K562 (cell line): ENCODE results near the gene POR. TPM values are rescaled to one million over a fixed set of nuclear protein-coding genes. Genes with fewer than 3 reads are reported as not detected.

Experiments used
- ASH1L ChIP-seq: fragments of 450-650 bp; IDR thresholded peaks from 2 replicates; pipeline ENCODE4 v1.6.1; 2018; ENCODE audit warnings: borderline replicate concordance, mild to moderate bottlenecking, low read depth; ENCODE audit not compliant: partially characterized antibody
- CEBPG ChIP-seq, 3 experiments: fragments of 200-800 bp in 1 of 3; sonication (Bioruptor generic) in 1 of 3; sonication (generic) in 1 of 3; formaldehyde crosslinking in 1 of 3; IDR thresholded peaks in 2 of 3; conservative IDR thresholded peaks in 1 of 3; 2 replicates each; pipeline versions ENCODE4 v1.6.1 to v1.8.0; 2016 to 2022; ENCODE audit warnings: missing compliant biosample characterization in 2 of 3, missing genetic modification characterization in 2 of 3, mild to moderate bottlenecking in 1 of 3, missing genetic modification reagents in 1 of 3
- CREB1 ChIP-seq, 2 experiments: sonication (generic) in 1 of 2; formaldehyde crosslinking in 1 of 2; IDR thresholded peaks; 2 replicates each; pipeline versions ENCODE4 v1.6.1 to v1.8.0; 2012 to 2022; ENCODE audit warnings: inconsistent platforms in 1 of 2, mild to moderate bottlenecking in 1 of 2, missing genetic modification reagents in 1 of 2, moderate library complexity in 1 of 2
- DIDO1 ChIP-seq: fragments of 450-650 bp; IDR thresholded peaks from 2 replicates; pipeline ENCODE4 v1.6.1; 2016; ENCODE audit warnings: low read depth, missing biosample characterization, missing genetic modification characterization
- GABPA ChIP-seq: fragments of 200-800 bp; sonication (Bioruptor generic); conservative IDR thresholded peaks from 2 replicates; pipeline ENCODE4 v1.6.1; 2016; ENCODE audit warnings: low read depth, missing genetic modification characterization, missing compliant biosample characterization
- GTF2A2 ChIP-seq: IDR thresholded peaks from 2 replicates; pipeline ENCODE4 v1.6.1; 2016; ENCODE audit warnings: mild to moderate bottlenecking, missing genetic modification characterization, missing compliant biosample characterization
- GTF2E2 ChIP-seq: fragments of 200-800 bp; sonication (Bioruptor generic); IDR thresholded peaks from 2 replicates; pipeline ENCODE4 v1.6.1; 2016; ENCODE audit warnings: missing genetic modification characterization, missing compliant biosample characterization
- SMARCA4 ChIP-seq: fragments of 450-650 bp; IDR thresholded peaks from 2 replicates; pipeline ENCODE4 v1.6.1; 2016
- SMARCE1 ChIP-seq: fragments of 450-650 bp; IDR thresholded peaks from 2 replicates; pipeline ENCODE4 v1.7.1; 2016; ENCODE audit warnings: mild to moderate bottlenecking
- SMC3 ChIP-seq: conservative IDR thresholded peaks from 2 replicates; pipeline ENCODE4 v1.6.1; 2011; ENCODE audit warnings: low read depth, low read length, improper control_type of control experiment; ENCODE audit not compliant: insufficient read depth
- TOE1 ChIP-seq, 2 experiments: fragments of 450-650 bp in 1 of 2; sonication (generic) in 1 of 2; formaldehyde crosslinking in 1 of 2; IDR thresholded peaks; 2 replicates each; pipeline versions ENCODE4 v1.7.1 to v1.8.0; 2016 to 2022; ENCODE audit warnings: borderline replicate concordance in 2 of 2, mild to moderate bottlenecking in 2 of 2, antibody characterized with exemption in 1 of 2, inconsistent platforms in 1 of 2, low read depth in 1 of 2, missing genetic modification reagents in 1 of 2, moderate library complexity in 1 of 2
- XRCC4 ChIP-seq: IDR thresholded peaks from one replicate; pipeline ENCODE4 v1.6.1; 2011; ENCODE audit not compliant: insufficient read depth, insufficient read length; ENCODE audit errors: extremely low read depth
- ZNF134 ChIP-seq: fragments of 250-450 bp; sonication (Bioruptor Pico); conservative IDR thresholded peaks from 2 replicates; pipeline ENCODE4 v1.4.0; 2020
- ZNF184 ChIP-seq: sonication (generic); formaldehyde crosslinking; IDR thresholded peaks from 2 replicates; pipeline ENCODE4 v1.5.0; 2020; ENCODE audit warnings: missing genetic modification reagents
- ZNF316 ChIP-seq: fragments of 450-650 bp; IDR thresholded peaks from 2 replicates; pipeline ENCODE4 v1.6.1; 2016
- ZNF668 ChIP-seq: fragments of 250-450 bp; sonication (Bioruptor Pico); IDR thresholded peaks from 2 replicates; pipeline ENCODE4 v1.8.0; 2022; ENCODE audit warnings: mild to moderate bottlenecking, inconsistent platforms
- ZNF699 ChIP-seq: fragments of 250-450 bp; sonication (Bioruptor Pico); IDR thresholded peaks from 2 replicates; pipeline ENCODE4 v1.8.0; 2021; ENCODE audit warnings: mild to moderate bottlenecking, moderate library complexity; ENCODE audit not compliant: insufficient replicate concordance
- ZNF79 ChIP-seq: fragments of 250-450 bp; sonication (Bioruptor Pico); IDR thresholded peaks from 2 replicates; pipeline ENCODE4 v1.4.0; 2020; ENCODE audit warnings: low read depth, mild to moderate bottlenecking, moderate library complexity
- polyA plus RNA-seq, 8 experiments: library from polyadenylated mRNA; depleted of rRNA in 4 of 8; stranded (reverse) in 5 of 8; unstranded in 3 of 8; fragments of >200 nt; fragmentation: Nextera tagmentation in 2 of 8; fragmentation: Illumina TruSeq in 1 of 8; extraction: Ambion mirVana in 2 of 8; extraction: Trizol in 1 of 8; gene quantifications; 2 replicates each; pipeline versions ENCODE4 v1.2.1 to v1.2.3, GENCODE V29; 2011 to 2014; ENCODE audit warnings: inconsistent platforms in 1 of 8, missing spikeins in 1 of 8
- total RNA-seq, 7 experiments: library from RNA; depleted of rRNA in 6 of 7; stranded (reverse); fragments of >200 nt in 6 of 7; fragmentation: Illumina TruSeq in 2 of 7; extraction: Trizol in 2 of 7; gene quantifications; 2 replicates each; pipeline versions ENCODE4 v1.2.1 to v1.2.3, GENCODE V29; 2011 to 2021; ENCODE audit warnings: low replicate concordance in 1 of 7
- TF ChIP-seq, protein P1 (sequence below), 2 experiments: fragments of 200-800 bp in 1 of 2; sonication (Bioruptor generic) in 1 of 2; sonication (generic) in 1 of 2; formaldehyde crosslinking in 1 of 2; IDR thresholded peaks in 1 of 2; conservative IDR thresholded peaks in 1 of 2; 2 replicates each; pipeline versions ENCODE4 v1.5.0 to v1.6.1; 2016 to 2020; ENCODE audit warnings: missing compliant biosample characterization in 1 of 2, missing genetic modification characterization in 1 of 2, missing genetic modification reagents in 1 of 2
- TF ChIP-seq, protein P2 (sequence below): fragments of 200-800 bp; sonication (Bioruptor generic); IDR thresholded peaks from 2 replicates; pipeline ENCODE4 v1.6.1; 2016; ENCODE audit warnings: missing genetic modification characterization, missing compliant biosample characterization
- TF ChIP-seq, protein P3 (sequence below), 2 experiments: fragments of 250-450 bp in 1 of 2; fragments of 450-650 bp in 1 of 2; sonication (Bioruptor Pico) in 1 of 2; IDR thresholded peaks; 2 replicates each; pipeline versions ENCODE4 v1.6.1 to v1.8.0; 2016 to 2021; ENCODE audit warnings: mild to moderate bottlenecking in 2 of 2, moderate library complexity in 2 of 2, missing compliant biosample characterization in 1 of 2, missing genetic modification characterization in 1 of 2

POR gene
- total and polyA plus RNA-seq, 9 of the 15 experiments (the other 6 are each of a cell fraction or from before 2014, with no cell fraction given), result 4.7 to 142 (median 40.8) TPM

DNA sequence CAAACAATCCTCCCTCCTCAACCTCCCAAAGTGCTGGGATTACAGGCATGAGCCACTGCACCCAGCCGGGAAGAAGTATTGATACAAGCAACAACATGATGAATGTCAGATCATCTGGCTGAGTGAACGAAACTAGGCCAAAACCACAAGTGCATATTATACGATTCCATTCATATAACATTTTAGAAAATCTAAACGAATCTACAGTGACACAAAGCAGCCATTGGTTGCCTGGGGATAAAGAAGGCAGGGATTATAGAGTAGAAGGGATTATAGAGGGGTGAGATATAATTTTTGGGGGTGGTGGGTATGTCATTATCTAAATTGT, 47.6 kb upstream of the POR start (continued):
- TF ChIP-seq ZNF699, result no peak
- TF ChIP-seq CEBPG (CRISPR knock-in tag; IDR thresholded peaks at IDR 0.05), result no peak
- TF ChIP-seq CEBPG (tag; conservative IDR thresholded peaks at IDR 0.05 in 1 of 2, IDR thresholded peaks at IDR 0.05 in 1 of 2), result peak in 1 of 2 experiments; percentile 23; a peak in 2 of 4 replicates
- TF ChIP-seq ASH1L, result no peak
- TF ChIP-seq ZNF316, result no peak
- TF ChIP-seq GABPA (tag), result no peak
- TF ChIP-seq, protein P1, sequence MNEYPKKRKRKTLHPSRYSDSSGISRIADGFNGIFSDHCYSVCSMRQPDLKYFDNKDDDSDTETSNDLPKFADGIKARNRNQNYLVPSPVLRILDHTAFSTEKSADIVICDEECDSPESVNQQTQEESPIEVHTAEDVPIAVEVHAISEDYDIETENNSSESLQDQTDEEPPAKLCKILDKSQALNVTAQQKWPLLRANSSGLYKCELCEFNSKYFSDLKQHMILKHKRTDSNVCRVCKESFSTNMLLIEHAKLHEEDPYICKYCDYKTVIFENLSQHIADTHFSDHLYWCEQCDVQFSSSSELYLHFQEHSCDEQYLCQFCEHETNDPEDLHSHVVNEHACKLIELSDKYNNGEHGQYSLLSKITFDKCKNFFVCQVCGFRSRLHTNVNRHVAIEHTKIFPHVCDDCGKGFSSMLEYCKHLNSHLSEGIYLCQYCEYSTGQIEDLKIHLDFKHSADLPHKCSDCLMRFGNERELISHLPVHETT (CRISPR knock-in tag; conservative IDR thresholded peaks at IDR 0.05 in 1 of 2, IDR thresholded peaks at IDR 0.05 in 1 of 2), result no peak
- TF ChIP-seq SMARCE1, result 0 out of 2 replicates have a peak, but pooled peaks have one; percentile 6
- TF ChIP-seq XRCC4, result no peak
- TF ChIP-seq, protein P2, sequence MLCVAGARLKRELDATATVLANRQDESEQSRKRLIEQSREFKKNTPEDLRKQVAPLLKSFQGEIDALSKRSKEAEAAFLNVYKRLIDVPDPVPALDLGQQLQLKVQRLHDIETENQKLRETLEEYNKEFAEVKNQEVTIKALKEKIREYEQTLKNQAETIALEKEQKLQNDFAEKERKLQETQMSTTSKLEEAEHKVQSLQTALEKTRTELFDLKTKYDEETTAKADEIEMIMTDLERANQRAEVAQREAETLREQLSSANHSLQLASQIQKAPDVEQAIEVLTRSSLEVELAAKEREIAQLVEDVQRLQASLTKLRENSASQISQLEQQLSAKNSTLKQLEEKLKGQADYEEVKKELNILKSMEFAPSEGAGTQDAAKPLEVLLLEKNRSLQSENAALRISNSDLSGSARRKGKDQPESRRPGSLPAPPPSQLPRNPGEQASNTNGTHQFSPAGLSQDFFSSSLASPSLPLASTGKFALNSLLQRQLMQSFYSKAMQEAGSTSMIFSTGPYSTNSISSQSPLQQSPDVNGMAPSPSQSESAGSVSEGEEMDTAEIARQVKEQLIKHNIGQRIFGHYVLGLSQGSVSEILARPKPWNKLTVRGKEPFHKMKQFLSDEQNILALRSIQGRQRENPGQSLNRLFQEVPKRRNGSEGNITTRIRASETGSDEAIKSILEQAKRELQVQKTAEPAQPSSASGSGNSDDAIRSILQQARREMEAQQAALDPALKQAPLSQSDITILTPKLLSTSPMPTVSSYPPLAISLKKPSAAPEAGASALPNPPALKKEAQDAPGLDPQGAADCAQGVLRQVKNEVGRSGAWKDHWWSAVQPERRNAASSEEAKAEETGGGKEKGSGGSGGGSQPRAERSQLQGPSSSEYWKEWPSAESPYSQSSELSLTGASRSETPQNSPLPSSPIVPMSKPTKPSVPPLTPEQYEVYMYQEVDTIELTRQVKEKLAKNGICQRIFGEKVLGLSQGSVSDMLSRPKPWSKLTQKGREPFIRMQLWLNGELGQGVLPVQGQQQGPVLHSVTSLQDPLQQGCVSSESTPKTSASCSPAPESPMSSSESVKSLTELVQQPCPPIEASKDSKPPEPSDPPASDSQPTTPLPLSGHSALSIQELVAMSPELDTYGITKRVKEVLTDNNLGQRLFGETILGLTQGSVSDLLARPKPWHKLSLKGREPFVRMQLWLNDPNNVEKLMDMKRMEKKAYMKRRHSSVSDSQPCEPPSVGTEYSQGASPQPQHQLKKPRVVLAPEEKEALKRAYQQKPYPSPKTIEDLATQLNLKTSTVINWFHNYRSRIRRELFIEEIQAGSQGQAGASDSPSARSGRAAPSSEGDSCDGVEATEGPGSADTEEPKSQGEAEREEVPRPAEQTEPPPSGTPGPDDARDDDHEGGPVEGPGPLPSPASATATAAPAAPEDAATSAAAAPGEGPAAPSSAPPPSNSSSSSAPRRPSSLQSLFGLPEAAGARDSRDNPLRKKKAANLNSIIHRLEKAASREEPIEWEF (CRISPR knock-in tag), result no peak
- TF ChIP-seq ZNF79, result no peak
- no peak for TF ChIP-seq CREB1 (IDR thresholded peaks at IDR 0.05)
- TF ChIP-seq CREB1 (CRISPR knock-in tag; IDR thresholded peaks at IDR 0.05), result 0 out of 2 replicates have a peak, but pooled peaks have one; percentile 2
- no peak for TF ChIP-seq ZNF184 (CRISPR knock-in tag)
- TF ChIP-seq ZNF668 (CRISPR knock-in tag), result no peak
- no peak for TF ChIP-seq ZNF134
- no peak for TF ChIP-seq SMC3
- TF ChIP-seq TOE1 (IDR thresholded peaks at IDR 0.05; ENCODE audit: borderline replicate concordance), result no peak
- no peak for TF ChIP-seq TOE1 (CRISPR knock-in tag; IDR thresholded peaks at IDR 0.05; ENCODE audit: borderline replicate concordance, low read depth)
- TF ChIP-seq DIDO1 (tag), result no peak
- 0 out of 2 replicates have a peak, but pooled peaks have one; percentile 12 for TF ChIP-seq SMARCA4
- TF ChIP-seq GTF2A2 (tag), result no peak
- TF ChIP-seq, protein P3, sequence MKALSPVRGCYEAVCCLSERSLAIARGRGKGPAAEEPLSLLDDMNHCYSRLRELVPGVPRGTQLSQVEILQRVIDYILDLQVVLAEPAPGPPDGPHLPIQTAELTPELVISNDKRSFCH (CRISPR knock-in tag; IDR thresholded peaks at IDR 0.05), result no peak
- TF ChIP-seq, protein P3 (tag; IDR thresholded peaks at IDR 0.05), result no peak
- no peak for TF ChIP-seq GTF2E2
